ENCODE measurements around the gene ZNF239. TPM values are rescaled to one million over a fixed set of nuclear protein-coding genes. Genes with fewer than 3 reads are reported as not detected.
"Not testable (repeated sequence)": the region's sequence is repeated elsewhere in the genome, so short reads cannot be mapped to it uniquely, and the experiment has no call there.

Gene ZNF239
- polyA plus RNA-seq, 1 donor = 15.9 TPM

- no peak for DNase-seq
Observed at GRCh38 chr10:43584051-43584450, 9.6 kb upstream of the ZNF239 start.

- DNase-seq = no peak
Observed at GRCh38 chr10:43576580-43576979, 2.2 kb upstream of the ZNF239 start.

GRCh38 chr10:43576062-43576461 is 1.6 kb upstream of the ZNF239 start:
- DNase-seq = no peak

- DNase-seq = no peak
Observed at GRCh38 chr10:43574906-43575305, 490 bp upstream of the ZNF239 start.

- DNase-seq = peak; percentile 21
Observed at GRCh38 chr10:43573250-43574000, 991 bp downstream of the ZNF239 start.

- no peak for DNase-seq
Observed at GRCh38 chr10:43570971-43571370, 3.4 kb downstream of the ZNF239 start.

GRCh38 chr10:43569681-43570080 is 4.7 kb downstream of the ZNF239 start:
- no peak for DNase-seq

GRCh38 chr10:43557214-43557613 is 17.2 kb downstream of the ZNF239 start:
- DNase-seq = no peak

- DNase-seq = not testable (repeated sequence)
Observed at GRCh38 chr10:43543746-43544145, 30.7 kb downstream of the ZNF239 start.

- no peak for DNase-seq
Observed at GRCh38 chr10:43524434-43525247, 49.8 kb downstream of the ZNF239 start.

Other genes with a start within 250 kb of the ZNF239 start
- not detected for gene FXYD4, start 203.0 kb downstream of the ZNF239 start, polyA plus RNA-seq (ENCODE audit: insufficient read length)
- gene HNRNPF, start 165.4 kb downstream of the ZNF239 start, polyA plus RNA-seq (ENCODE audit: insufficient read length) = 204 TPM
- 13.7 TPM for gene ZNF487, start 137.5 kb downstream of the ZNF239 start, polyA plus RNA-seq (ENCODE audit: insufficient read length)
- 5.5 TPM for gene ZNF485, start 31.8 kb upstream of the ZNF239 start, polyA plus RNA-seq (ENCODE audit: insufficient read length)
- 65.8 TPM for gene ZNF32, start 74.3 kb upstream of the ZNF239 start, polyA plus RNA-seq (ENCODE audit: insufficient read length)